GM12878 (cell line): ENCODE results near the gene MPRIP. TPM values are rescaled to one million over a fixed set of nuclear protein-coding genes. Genes with fewer than 3 reads are reported as not detected.

Experiments used
- ATAC-seq: fragments of 200-7000 bp; cut with Tn5 transposase; 3 replicates; pipeline ENCODE4 v1.9.1; 2020; ENCODE audit warnings: mild to moderate bottlenecking, moderate library complexity
- BruUV-seq: library from RNA; stranded (reverse); fragments of 400-500 nt; replicated peaks from 2 replicates; lab custom pipeline; 2021; lab: Mats Ljungman, UMichigan
- CTCF ChIA-PET: fragments of 300-600 bp; sonication (Branson Sonifier 250); formaldehyde crosslinking; extraction: SDS; loops from one replicate; lab custom pipeline; 2021; ENCODE audit warnings: inconsistent platforms; lab: Yijun Ruan, JAX
- POLR2A ChIA-PET: fragments of 350-600 bp; formaldehyde crosslinking; extraction: SDS; loops from one replicate; lab custom pipeline; 2021; ENCODE audit warnings: inconsistent platforms; lab: Charles Lee
- RAD21 ChIA-PET: fragments of 300-600 bp; sonication (Branson Sonifier 250); formaldehyde crosslinking; loops from one replicate; lab custom pipeline; 2023; ENCODE audit warnings: antibody characterized with exemption; ENCODE audit not compliant: unreplicated experiment; lab: Charles Lee
- SMC1A ChIA-PET: fragments of 300-600 bp; sonication (Branson Sonifier 250); formaldehyde crosslinking; loops from one replicate; lab custom pipeline; 2023; ENCODE audit not compliant: unreplicated experiment, uncharacterized antibody; lab: Charles Lee
- DNase-seq: peaks from one replicate; pipeline ENCODE4 v3.0.0-alpha.2; 2011; ENCODE audit warnings: low read depth, low spot score
- FAIRE-seq: peaks from 3 replicates; lab custom pipeline; 2011; peaks lifted over from hg19 to GRCh38; lab: Jason Lieb, UNC
- H2AFZ ChIP-seq: 2 replicates; pipeline ENCODE4 v1.6.0; 2011; ENCODE audit warnings: low read depth, low read length, control low read depth; ENCODE audit not compliant: control insufficient read depth
- H3K27ac ChIP-seq: 2 replicates; pipeline ENCODE4 v1.5.1; 2011; ENCODE audit warnings: control low read depth; ENCODE audit not compliant: control insufficient read depth, insufficient read depth
- H3K27me3 ChIP-seq, 2 experiments: replicated peaks in 1 of 2; 2 replicates each; pipeline versions ENCODE4 v1.6.0 to v1.6.1; 2011; ENCODE audit warnings: low read length in 1 of 2; ENCODE audit not compliant: control insufficient read depth in 2 of 2, insufficient read depth in 2 of 2
- H3K36me3 ChIP-seq, 2 experiments: 2 replicates each; pipeline ENCODE4 v1.5.1; 2011; ENCODE audit warnings: low read length in 1 of 2; ENCODE audit not compliant: control insufficient read depth in 2 of 2, insufficient read depth in 2 of 2
- H3K4me1 ChIP-seq: 2 replicates; pipeline ENCODE4 v1.6.1; 2011; ENCODE audit warnings: mild to moderate bottlenecking, low read length, moderate library complexity, mixed read lengths; ENCODE audit not compliant: control insufficient read depth, insufficient read depth
- H3K4me2 ChIP-seq: 2 replicates; pipeline ENCODE4 v1.6.0; 2011; ENCODE audit warnings: control low read depth; ENCODE audit not compliant: control insufficient read depth, insufficient read depth
- H3K4me3 ChIP-seq: fragments of 200-600 bp; sonication (generic); 2 replicates; pipeline ENCODE4 v1.5.1; 2016
- H3K79me2 ChIP-seq: 2 replicates; pipeline ENCODE4 v1.6.0; 2011; ENCODE audit warnings: low read length; ENCODE audit not compliant: control insufficient read depth, insufficient read depth
- H3K9ac ChIP-seq: 2 replicates; pipeline ENCODE4 v1.8.0; 2011; ENCODE audit warnings: low read length, control low read depth, mixed read lengths; ENCODE audit not compliant: control insufficient read depth, insufficient read depth
- H3K9me3 ChIP-seq: replicated peaks from 3 replicates; pipeline ENCODE4 v1.5.1; 2011; ENCODE audit warnings: mild to moderate bottlenecking, low read length; ENCODE audit not compliant: control insufficient read depth, insufficient read depth
- H4K20me1 ChIP-seq: 2 replicates; pipeline ENCODE4 v1.6.0; 2011; ENCODE audit not compliant: control insufficient read depth, insufficient read depth
- BACH1 ChIP-seq: fragments of 450-650 bp; IDR thresholded peaks from 2 replicates; pipeline ENCODE4 v1.6.1; 2017; ENCODE audit warnings: mild to moderate bottlenecking, borderline replicate concordance
- BRCA1 ChIP-seq: IDR thresholded peaks from 2 replicates; pipeline ENCODE4 v1.6.1; 2011; ENCODE audit warnings: low read depth, low read length, improper control_type of control experiment
- CHD4 ChIP-seq: fragments of 200-600 bp; sonication (generic); IDR thresholded peaks from 2 replicates; pipeline ENCODE4 v1.6.1; 2016; ENCODE audit warnings: mild to moderate bottlenecking
- DPF2 ChIP-seq: fragments of 450-650 bp; IDR thresholded peaks from 2 replicates; pipeline ENCODE4 v1.6.1; 2017; ENCODE audit warnings: mild to moderate bottlenecking
- E4F1 ChIP-seq: fragments of 450-650 bp; IDR thresholded peaks from 2 replicates; pipeline ENCODE4 v1.6.1; 2018; ENCODE audit warnings: borderline replicate concordance, mild to moderate bottlenecking; ENCODE audit not compliant: partially characterized antibody
- MTA3 ChIP-seq: IDR thresholded peaks from 2 replicates; pipeline ENCODE4 v1.6.1; 2012; ENCODE audit warnings: low read length, inconsistent platforms, borderline replicate concordance
- RELB ChIP-seq: fragments of 450-650 bp; IDR thresholded peaks from 2 replicates; pipeline ENCODE4 v1.6.1; 2017; ENCODE audit warnings: low read depth, mild to moderate bottlenecking, moderate library complexity
- SREBF1 ChIP-seq: IDR thresholded peaks from 2 replicates; pipeline ENCODE4 v1.6.1; 2012; ENCODE audit warnings: mild to moderate bottlenecking, low read length
- TCF12 ChIP-seq: IDR thresholded peaks from 2 replicates; pipeline ENCODE4 v1.6.1; 2011; ENCODE audit warnings: low read depth, mild to moderate bottlenecking, low read length
- ZBED1 ChIP-seq: IDR thresholded peaks from 2 replicates; pipeline ENCODE4 v1.6.1; 2016; ENCODE audit warnings: borderline replicate concordance
- WGBS: methylation state at CpG from one replicate; pipeline ENCODE4 v1.1.6; 2016; ENCODE audit warnings: low lambda C conversion rate; ENCODE audit not compliant: insufficient replicate concordance, insufficient coverage; ENCODE audit errors: missing lambda C conversion rate; 5-methylcytosine and 5-hydroxymethylcytosine counted together
- in situ Hi-C: fragments of 300-500 bp; cut with MboI; formaldehyde crosslinking; loops from 9 replicates; pipeline ENCODE4 v1.14.3; 2018; ENCODE audit warnings: mixed read lengths
- intact Hi-C: fragments of 100-400 bp; cut with micrococcal nuclease; formaldehyde crosslinking; loops from one replicate; pipeline ENCODE4 v1.14.2; 2022; ENCODE audit not compliant: unreplicated experiment
- polyA plus RNA-seq, 11 experiments: library from polyadenylated mRNA; depleted of rRNA in 4 of 11; unstranded in 6 of 11; stranded (reverse) in 5 of 11; fragments of >200 nt; fragmentation: Nextera tagmentation in 4 of 11; fragmentation: Illumina TruSeq in 1 of 11; extraction: Ambion mirVana in 4 of 11; extraction: Trizol in 1 of 11; gene quantifications; 1 replicate in 1 of 11; 2 replicates in 10 of 11; pipeline versions ENCODE4 v1.2.1 to v1.2.3, GENCODE V29; 2011 to 2016; ENCODE audit warnings: inconsistent platforms in 2 of 11, missing spikeins in 2 of 11, low read depth in 1 of 11
- total RNA-seq, 4 experiments: library from RNA; depleted of rRNA in 3 of 4; stranded (reverse); fragments of >200 nt in 3 of 4; fragmentation: Illumina TruSeq in 1 of 4; extraction: Trizol in 1 of 4; gene quantifications; 2 replicates each; pipeline versions ENCODE4 v1.2.1 to v1.2.3, GENCODE V29; 2013 to 2021
- TF ChIP-seq, protein P1 (sequence below), 3 experiments: IDR thresholded peaks in 2 of 3; conservative IDR thresholded peaks in 1 of 3; 2 replicates each; pipeline ENCODE4 v1.5.1; 2011; ENCODE audit warnings: low read depth in 3 of 3, low read length in 3 of 3, mild to moderate bottlenecking in 3 of 3, control low read depth in 2 of 3, moderate library complexity in 2 of 3, inconsistent platforms in 1 of 3, mixed read lengths in 1 of 3; ENCODE audit not compliant: control insufficient read depth in 2 of 3, insufficient read depth in 1 of 3; ENCODE audit errors: extremely low read depth in 1 of 3

MPRIP gene
- total and polyA plus RNA-seq, 10 of the 15 experiments (the other 5 are each of a cell fraction or from before 2014, with no cell fraction given) = 16.5 to 168 (median 71.7) TPM

DNA sequence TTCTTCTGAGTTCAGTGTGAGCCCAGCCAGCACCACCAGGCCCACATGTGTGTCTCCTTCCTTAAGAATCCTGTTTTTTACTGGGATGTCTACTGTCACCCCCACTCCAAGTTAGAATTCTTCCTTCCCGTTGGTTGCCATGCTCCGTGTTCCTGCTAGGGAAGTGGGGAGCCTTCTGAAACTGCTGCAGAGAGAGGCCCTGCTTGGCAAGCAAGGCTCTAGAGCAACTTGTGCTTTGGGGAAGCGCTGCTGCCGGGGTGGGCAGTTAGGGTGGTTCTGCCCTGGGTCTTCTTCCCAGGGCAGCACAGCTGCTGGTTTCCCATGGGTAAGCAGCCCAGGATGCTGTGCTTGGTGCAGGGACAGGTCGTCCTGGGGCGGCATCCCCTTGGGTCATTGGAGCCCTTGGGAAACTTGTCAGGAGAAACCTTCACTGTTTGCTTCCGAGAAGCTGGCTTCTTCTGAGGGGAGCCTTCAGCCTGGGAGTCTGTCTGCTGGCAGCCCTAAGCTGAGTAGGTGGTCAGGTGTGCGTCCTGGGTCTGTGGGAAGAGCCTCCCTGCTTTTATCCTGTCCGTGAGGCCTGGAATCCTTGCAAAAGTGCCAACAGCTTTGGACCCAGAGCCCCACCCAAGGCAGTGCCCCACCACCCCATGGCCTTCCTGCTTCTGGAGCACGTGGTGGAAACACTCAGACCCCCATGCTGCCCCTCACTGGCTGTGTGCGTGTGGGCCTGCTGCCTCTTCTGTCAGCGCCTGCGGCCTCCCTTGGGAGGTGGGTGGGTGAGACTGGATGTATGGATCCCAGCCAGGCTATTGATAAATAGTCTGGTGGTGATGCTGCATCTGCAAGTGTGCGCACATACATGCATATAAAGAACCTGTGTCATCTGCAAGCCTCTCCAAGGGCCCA is 92.0 kb downstream of the MPRIP start:
- POLR2A ChIA-PET = no interaction called here
- CTCF ChIA-PET = no interaction called here
- WGBS = 95% methylated on average over 14 of the region's 14 CpGs

More for the DNA sequence above, 92.0 kb downstream of the MPRIP start:
- Histone ChIP-seq H3K79me2 (no peaks in the 10 kb centered on the region), H3K9ac (no peak overlapping the region), H3K27ac (no peak overlapping the region), H2AFZ (no peak overlapping the region), H3K4me1 (no peaks in the 10 kb centered on the region), H3K36me3 (peaks cover 19 to 34% of the 10 kb centered on the region in 2 experiments), H3K9me3 (no peaks in the 10 kb centered on the region), H4K20me1 (no peaks in the 10 kb centered on the region; the same call in 1 of the 2 replicates), H3K4me2 (no peak overlapping the region), H3K4me3 (no peak overlapping the region), H3K27me3 (no peaks in the 10 kb centered on the region)
- FAIRE-seq = no peak
- ChIA-PET RAD21 (no interaction called here), SMC1A (interaction anchor here (0.5 kb wide), 1 partner anchor 333 kb away, joined by 3 read pairs; no protein-coding TSS in a partner anchor)
- no peak for ATAC-seq
- TF ChIP-seq RELB (no peak), MTA3 (no peak), ZBED1 (no peak), BRCA1 (no peak), SREBF1 (no peak), BACH1 (no peak), CHD4 (no peak), E4F1 (no peak), DPF2 (no peak), TCF12 (no peak)
- TF ChIP-seq, protein P1, sequence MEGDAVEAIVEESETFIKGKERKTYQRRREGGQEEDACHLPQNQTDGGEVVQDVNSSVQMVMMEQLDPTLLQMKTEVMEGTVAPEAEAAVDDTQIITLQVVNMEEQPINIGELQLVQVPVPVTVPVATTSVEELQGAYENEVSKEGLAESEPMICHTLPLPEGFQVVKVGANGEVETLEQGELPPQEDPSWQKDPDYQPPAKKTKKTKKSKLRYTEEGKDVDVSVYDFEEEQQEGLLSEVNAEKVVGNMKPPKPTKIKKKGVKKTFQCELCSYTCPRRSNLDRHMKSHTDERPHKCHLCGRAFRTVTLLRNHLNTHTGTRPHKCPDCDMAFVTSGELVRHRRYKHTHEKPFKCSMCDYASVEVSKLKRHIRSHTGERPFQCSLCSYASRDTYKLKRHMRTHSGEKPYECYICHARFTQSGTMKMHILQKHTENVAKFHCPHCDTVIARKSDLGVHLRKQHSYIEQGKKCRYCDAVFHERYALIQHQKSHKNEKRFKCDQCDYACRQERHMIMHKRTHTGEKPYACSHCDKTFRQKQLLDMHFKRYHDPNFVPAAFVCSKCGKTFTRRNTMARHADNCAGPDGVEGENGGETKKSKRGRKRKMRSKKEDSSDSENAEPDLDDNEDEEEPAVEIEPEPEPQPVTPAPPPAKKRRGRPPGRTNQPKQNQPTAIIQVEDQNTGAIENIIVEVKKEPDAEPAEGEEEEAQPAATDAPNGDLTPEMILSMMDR (IDR thresholded peaks at IDR 0.05 in 2 of 3, conservative IDR thresholded peaks at IDR 0.05 in 1 of 3; ENCODE audit: control insufficient read depth in 2 of 3, extremely low read depth in 1 of 3, insufficient read depth in 1 of 3, low read depth in 3 of 3, low read length in 3 of 3) = no peak
- DNase-seq = no peak
- in situ Hi-C loops (no loop called here), intact Hi-C loops (no loop called here)
- no TSS peak for BruUV-seq
